GM23338 (cell line): ENCODE data around the gene CRABP1. TPM values are rescaled to one million over a fixed set of nuclear protein-coding genes. Genes with fewer than 3 reads are reported as not detected.

ENCODE experiments used
- ATAC-seq: fragments of 200-7000 bp; cut with Tn5 transposase; 3 replicates; pipeline ENCODE4 v1.9.1; 2020
- DNase-seq: peaks from one replicate; pipeline ENCODE4 v3.0.0-alpha.2; 2015; ENCODE audit warnings: low spot score
- H2AFZ ChIP-seq: fragments of 200-600 bp; sonication (generic); 2 replicates; pipeline ENCODE4 v1.8.0; 2016; ENCODE audit warnings: antibody characterized with exemption, mild to moderate bottlenecking, moderate library complexity
- H3F3A ChIP-seq: fragments of 200-600 bp; sonication (generic); replicated peaks from 2 replicates; pipeline ENCODE4 v1.8.0; 2017; ENCODE audit warnings: antibody characterized with exemption, mixed run types, low read depth
- H3K27ac ChIP-seq: fragments of 200-600 bp; sonication (generic); 2 replicates; pipeline ENCODE4 v1.6.1; 2016; ENCODE audit warnings: low read depth
- H3K27me3 ChIP-seq: fragments of 200-600 bp; sonication (generic); 2 replicates; pipeline ENCODE4 v1.8.0; 2016; ENCODE audit warnings: mild to moderate bottlenecking, mixed run types, moderate library complexity; ENCODE audit not compliant: insufficient read depth
- H3K36me3 ChIP-seq: fragments of 200-600 bp; sonication (generic); 2 replicates; pipeline ENCODE4 v1.8.0; 2016; ENCODE audit warnings: mild to moderate bottlenecking; ENCODE audit not compliant: insufficient read depth
- H3K4me1 ChIP-seq: fragments of 200-600 bp; sonication (generic); 2 replicates; pipeline ENCODE4 v1.8.0; 2016; ENCODE audit warnings: mild to moderate bottlenecking, moderate library complexity; ENCODE audit not compliant: insufficient read depth
- H3K4me2 ChIP-seq: fragments of 200-600 bp; sonication (generic); 2 replicates; pipeline ENCODE4 v1.7.1; 2017; ENCODE audit warnings: mixed run types
- H3K4me3 ChIP-seq: fragments of 200-600 bp; sonication (generic); 2 replicates; pipeline ENCODE4 v1.6.1; 2016; ENCODE audit warnings: mixed run types
- H3K79me2 ChIP-seq: fragments of 200-600 bp; sonication (generic); replicated peaks from 2 replicates; pipeline ENCODE4 v1.8.0; 2017; ENCODE audit warnings: mild to moderate bottlenecking; ENCODE audit not compliant: insufficient read depth
- H3K9me2 ChIP-seq: fragments of 200-600 bp; sonication (generic); 2 replicates; pipeline ENCODE4 v1.8.0; 2017; ENCODE audit not compliant: insufficient read depth
- H4K20me1 ChIP-seq: fragments of 200-600 bp; sonication (generic); replicated peaks from 2 replicates; pipeline ENCODE4 v1.8.0; 2017; ENCODE audit warnings: mild to moderate bottlenecking; ENCODE audit not compliant: insufficient read depth
- H3K27ac Mint-ChIP-seq: 2 replicates; pipeline ENCODE4 v1.8.0; 2020; ENCODE audit warnings: inconsistent platforms, mild to moderate bottlenecking, moderate library complexity, mixed read lengths
- H3K27me3 Mint-ChIP-seq: 3 replicates; pipeline ENCODE4 v1.8.0; 2022; ENCODE audit warnings: low read depth, mild to moderate bottlenecking, moderate library complexity, mixed read lengths, inconsistent platforms; ENCODE audit not compliant: insufficient read depth, poor library complexity
- H3K36me3 Mint-ChIP-seq: 3 replicates; pipeline ENCODE4 v1.8.0; 2021; ENCODE audit warnings: low read depth, mild to moderate bottlenecking, inconsistent platforms, moderate library complexity, mixed read lengths
- H3K4me1 Mint-ChIP-seq: 3 replicates; pipeline ENCODE4 v1.8.0; 2020; ENCODE audit warnings: mild to moderate bottlenecking, inconsistent platforms, mixed read lengths
- H3K4me3 Mint-ChIP-seq: 3 replicates; pipeline ENCODE4 v1.8.0; 2021; ENCODE audit warnings: moderate library complexity, mild to moderate bottlenecking, inconsistent platforms, mixed read lengths
- H3K9me3 Mint-ChIP-seq: 3 replicates; pipeline ENCODE4 v1.8.0; 2020; ENCODE audit warnings: moderate library complexity, mild to moderate bottlenecking, inconsistent platforms, mixed read lengths
- ETS1 ChIP-seq: IDR thresholded peaks from 2 replicates; pipeline ENCODE4 v1.6.1; 2016; ENCODE audit warnings: antibody characterized with exemption
- JUNB ChIP-seq: IDR thresholded peaks from one replicate; pipeline ENCODE4 v1.6.1; 2016; ENCODE audit warnings: antibody characterized with exemption; ENCODE audit not compliant: unreplicated experiment
- POLR2AphosphoS5 ChIP-seq: IDR thresholded peaks from 2 replicates; pipeline ENCODE4 v1.6.1; 2016; ENCODE audit warnings: antibody characterized with exemption, low read depth
- polyA plus RNA-seq: library from polyadenylated mRNA; unstranded; fragments of >200 nt; fragmentation: Nextera tagmentation; extraction: Ambion mirVana; gene quantifications from 2 replicates; pipeline ENCODE4 v1.2.1, GENCODE V29; 2016
- total RNA-seq: library from RNA; depleted of rRNA; stranded (reverse); fragments of >200 nt; shearing (Covaris generic); gene quantifications from 2 replicates; pipeline ENCODE4 v1.2.3, GENCODE V29; 2014

Gene CRABP1
- total and polyA plus RNA-seq, 2 experiments from 2014 or later: 156 to 522 TPM

- ATAC-seq (no peak), DNase-seq (no peak)
- Histone ChIP-seq H3K27ac (no peak overlapping the region), H3K79me2 (no peaks in the 10 kb centered on the region), H3K4me1 (no peaks in the 10 kb centered on the region), H3K36me3 (no peaks in the 10 kb centered on the region), H3F3A (0 out of 2 replicates have a peak, but pooled peaks cover 4% of the 10 kb centered on the region), H3K27me3 (peaks cover 10% of the 10 kb centered on the region; the same call in 1 of the 2 replicates), H2AFZ (peak overlapping the region; percentile 43; the same call in 1 of the 2 replicates), H3K4me3 (no peak overlapping the region), H3K4me2 (no peak overlapping the region), H4K20me1 (no peaks in the 10 kb centered on the region), H3K9me2 (peaks cover 5% of the 10 kb centered on the region)
- TF ChIP-seq ETS1: no peak
- peaks cover 5% of the 10 kb centered on the region; the same call in 1 of the 3 replicates for H3K4me1 Mint-ChIP-seq
- no peak overlapping the region for H3K27ac Mint-ChIP-seq
- peaks cover 3% of the 10 kb centered on the region; the same call in 1 of the 3 replicates for H3K9me3 Mint-ChIP-seq
- peaks cover 10% of the 10 kb centered on the region for H3K27me3 Mint-ChIP-seq
- H3K36me3 Mint-ChIP-seq: no peaks in the 10 kb centered on the region
- no peak overlapping the region for H3K4me3 Mint-ChIP-seq
Observed at GRCh38 chr15:78304216-78305066, 35.7 kb upstream of the CRABP1 start.

- Mint-ChIP-seq H3K9me3 (0 out of 3 replicates have a peak, but pooled peaks cover 3% of the 10 kb centered on the region), H3K27ac (no peak overlapping the region), H3K4me3 (no peak overlapping the region), H3K27me3 (peaks cover 6% of the 10 kb centered on the region), H3K36me3 (no peaks in the 10 kb centered on the region), H3K4me1 (peaks cover 5% of the 10 kb centered on the region; the same call in 1 of the 3 replicates)
- no peak for ATAC-seq
- no peak for DNase-seq
- H3K79me2 ChIP-seq: no peaks in the 10 kb centered on the region
- H2AFZ ChIP-seq: no peak overlapping the region
- H3K4me3 ChIP-seq: no peak overlapping the region
- H4K20me1 ChIP-seq: no peaks in the 10 kb centered on the region
- no peaks in the 10 kb centered on the region for H3F3A ChIP-seq
- no peak for TF ChIP-seq POLR2AphosphoS5
- TF ChIP-seq JUNB: no peak
- no peak for TF ChIP-seq ETS1
- H3K36me3 ChIP-seq: no peaks in the 10 kb centered on the region
- H3K27me3 ChIP-seq: peaks cover 4% of the 10 kb centered on the region; the same call in 1 of the 2 replicates
- no peak overlapping the region for H3K27ac ChIP-seq
- H3K4me2 ChIP-seq: no peak overlapping the region
- H3K4me1 ChIP-seq: no peaks in the 10 kb centered on the region
- H3K9me2 ChIP-seq: no peaks in the 10 kb centered on the region
Observed at GRCh38 chr15:78306176-78306774, 33.9 kb upstream of the CRABP1 start.

GRCh38 chr15:78307976-78308375 lies 32.2 kb upstream of the CRABP1 start:
- no peak for ATAC-seq
- Histone ChIP-seq H3K27ac (no peak overlapping the region), H3K36me3 (no peaks in the 10 kb centered on the region), H2AFZ (peak overlapping the region; percentile 61; the same call in 1 of the 2 replicates), H3F3A (no peaks in the 10 kb centered on the region), H3K4me3 (no peak overlapping the region), H3K4me2 (no peak overlapping the region), H3K9me2 (no peaks in the 10 kb centered on the region), H3K27me3 (no peaks in the 10 kb centered on the region), H3K4me1 (no peaks in the 10 kb centered on the region), H3K79me2 (no peaks in the 10 kb centered on the region), H4K20me1 (no peaks in the 10 kb centered on the region)
- 0 out of 3 replicates have a peak, but pooled peaks cover 3% of the 10 kb centered on the region for H3K9me3 Mint-ChIP-seq
- peaks cover 7% of the 10 kb centered on the region for H3K27me3 Mint-ChIP-seq
- no peak overlapping the region for H3K4me3 Mint-ChIP-seq
- peaks cover 11% of the 10 kb centered on the region for H3K4me1 Mint-ChIP-seq
- DNase-seq: no peak
- H3K27ac Mint-ChIP-seq: no peak overlapping the region
- no peaks in the 10 kb centered on the region for H3K36me3 Mint-ChIP-seq
- TF ChIP-seq ETS1: no peak
